Measurements from ENCODE around the gene PRSS38. TPM values are rescaled to one million over a fixed set of nuclear protein-coding genes. Genes with fewer than 3 reads are reported as not detected.

PRSS38 gene
- not detected in 2 replicates for total RNA-seq
- not detected in 2 replicates for polyA plus RNA-seq
- polyA plus RNA-seq (2012), result not detected in 2 replicates
- not detected in 2 replicates for polyA minus RNA-seq (ENCODE audit: low replicate concordance)

- Histone ChIP-seq H4K20me1 (ENCODE audit: control insufficient read depth, extremely low read depth, insufficient read depth, low read length) (no peaks in the 10 kb centered on the region), H3K36me3 (ENCODE audit: control insufficient read depth, insufficient read depth, low read length) (no peaks in the 10 kb centered on the region), H3K4me2 (ENCODE audit: extremely low read depth, insufficient read depth, low read length) (no peak within 1 kb of the TSS), H3K27me3 (ENCODE audit: control insufficient read depth, insufficient read depth, low read length) (no peaks in the 10 kb centered on the region), H3K9ac (ENCODE audit: insufficient read depth, low read length) (no peak within 1 kb of the TSS), H3K9me3 (ENCODE audit: control insufficient read depth, insufficient read depth, low read depth, low read length) (no peaks in the 10 kb centered on the region), H2AFZ (ENCODE audit: low read length) (no peak within 1 kb of the TSS), H3K27ac (ENCODE audit: insufficient read depth, low read length) (no peak within 1 kb of the TSS), H3K4me1 (ENCODE audit: control insufficient read depth, extremely low read depth, insufficient read depth, low read length) (no peaks in the 10 kb centered on the region), H3K4me3 (replicated peaks in 1 of 4; ENCODE audit: control extremely low read depth in 1 of 4, insufficient read depth in 1 of 4, low read depth in 3 of 4, low read length in 4 of 4) (no peak within 1 kb of the TSS), H3K79me2 (ENCODE audit: control insufficient read depth, insufficient read depth, low read length) (no peaks in the 10 kb centered on the region)
- no peak for DNase-seq (ENCODE audit: low read depth in 2 of 2)
- no peak for TF ChIP-seq EZH2 (IDR thresholded peaks at IDR 0.05; ENCODE audit: low read length, missing control alignments)
- TF ChIP-seq CTCF (conservative IDR thresholded peaks at IDR 0.05 in 1 of 2, IDR thresholded peaks at IDR 0.05 in 1 of 2; ENCODE audit: low read depth in 1 of 2, low read length in 2 of 2), result no peak
Measured at GRCh38 chr1:227815468-227816409, at the start of gene PRSS38. Gene PRSS38 (plus strand): TSS chr1:227815675. CDS start chr1:227815717, 42 bp downstream.

- no peaks in the 10 kb centered on the region for H3K27me3 ChIP-seq (ENCODE audit: control insufficient read depth, insufficient read depth, low read length)
- DNase-seq (ENCODE audit: low read depth in 2 of 2), result peak in 1 of 2 donors; percentile 58
- TF ChIP-seq EZH2 (IDR thresholded peaks at IDR 0.05; ENCODE audit: low read length, missing control alignments) (no peak), CTCF (conservative IDR thresholded peaks at IDR 0.05 in 1 of 2, IDR thresholded peaks at IDR 0.05 in 1 of 2; ENCODE audit: low read depth in 1 of 2, low read length in 2 of 2) (no peak)
- no peak overlapping the region for H3K9ac ChIP-seq (ENCODE audit: insufficient read depth, low read length)
- no peaks in the 10 kb centered on the region for H4K20me1 ChIP-seq (ENCODE audit: control insufficient read depth, extremely low read depth, insufficient read depth, low read length)
- H3K27ac ChIP-seq (ENCODE audit: insufficient read depth, low read length), result no peak overlapping the region
- H3K36me3 ChIP-seq (ENCODE audit: control insufficient read depth, insufficient read depth, low read length), result peaks cover 13% of the 10 kb centered on the region
- no peak overlapping the region for H3K4me2 ChIP-seq (ENCODE audit: extremely low read depth, insufficient read depth, low read length)
- H3K4me3 ChIP-seq (replicated peaks in 1 of 4; ENCODE audit: control extremely low read depth in 1 of 4, insufficient read depth in 1 of 4, low read depth in 3 of 4, low read length in 4 of 4), result no peak overlapping the region
- peaks cover 5% of the 10 kb centered on the region for H3K79me2 ChIP-seq (ENCODE audit: control insufficient read depth, insufficient read depth, low read length)
- H3K4me1 ChIP-seq (ENCODE audit: control insufficient read depth, extremely low read depth, insufficient read depth, low read length), result peaks cover 11% of the 10 kb centered on the region
- no peaks in the 10 kb centered on the region for H3K9me3 ChIP-seq (ENCODE audit: control insufficient read depth, insufficient read depth, low read depth, low read length)
- H2AFZ ChIP-seq (ENCODE audit: low read length), result no peak overlapping the region
Measured at GRCh38 chr1:227766015-227766634, 49.4 kb upstream of the PRSS38 start.

- no peaks in the 10 kb centered on the region for H3K9me3 ChIP-seq (ENCODE audit: control insufficient read depth, insufficient read depth, low read depth, low read length)
- DNase-seq (ENCODE audit: low read depth in 2 of 2), result no peak
- peaks cover 1% of the 10 kb centered on the region for H3K79me2 ChIP-seq (ENCODE audit: control insufficient read depth, insufficient read depth, low read length)
Measured at GRCh38 chr1:227766653-227767277, 48.7 kb upstream of the PRSS38 start.

More at GRCh38 chr1:227766653-227767277, 48.7 kb upstream of the PRSS38 start:
- Histone ChIP-seq H2AFZ (ENCODE audit: low read length) (no peak overlapping the region), H3K27me3 (ENCODE audit: control insufficient read depth, insufficient read depth, low read length) (no peaks in the 10 kb centered on the region), H3K36me3 (ENCODE audit: control insufficient read depth, insufficient read depth, low read length) (peaks cover 13% of the 10 kb centered on the region), H3K4me1 (ENCODE audit: control insufficient read depth, extremely low read depth, insufficient read depth, low read length) (peaks cover 11% of the 10 kb centered on the region), H3K9ac (ENCODE audit: insufficient read depth, low read length) (no peak overlapping the region), H3K4me2 (ENCODE audit: extremely low read depth, insufficient read depth, low read length) (no peak overlapping the region), H4K20me1 (ENCODE audit: control insufficient read depth, extremely low read depth, insufficient read depth, low read length) (no peaks in the 10 kb centered on the region), H3K27ac (ENCODE audit: insufficient read depth, low read length) (no peak overlapping the region), H3K4me3 (replicated peaks in 1 of 4; ENCODE audit: control extremely low read depth in 1 of 4, insufficient read depth in 1 of 4, low read depth in 3 of 4, low read length in 4 of 4) (no peak overlapping the region)
- no peak for TF ChIP-seq CTCF (conservative IDR thresholded peaks at IDR 0.05 in 1 of 2, IDR thresholded peaks at IDR 0.05 in 1 of 2; ENCODE audit: low read depth in 1 of 2, low read length in 2 of 2)
- no peak for TF ChIP-seq EZH2 (IDR thresholded peaks at IDR 0.05; ENCODE audit: low read length, missing control alignments)

Data from fibroblast of lung (primary cell).